Suppressor macrophage treated with lipopolysaccharide for 4 hours (primary cell): Measurements from ENCODE around the gene USP37.
A peak's percentile ranks its signal among the peaks of the same experiment; 100 is the strongest.
"Not testable (repeated sequence)": the region's sequence is repeated elsewhere in the genome, so short reads cannot be mapped to it uniquely, and the experiment has no call there.

Source experiments
- DNase-seq: peaks from one replicate; pipeline ENCODE4 v3.0.0-alpha.2; 2020

The USP37 gene

DNA sequence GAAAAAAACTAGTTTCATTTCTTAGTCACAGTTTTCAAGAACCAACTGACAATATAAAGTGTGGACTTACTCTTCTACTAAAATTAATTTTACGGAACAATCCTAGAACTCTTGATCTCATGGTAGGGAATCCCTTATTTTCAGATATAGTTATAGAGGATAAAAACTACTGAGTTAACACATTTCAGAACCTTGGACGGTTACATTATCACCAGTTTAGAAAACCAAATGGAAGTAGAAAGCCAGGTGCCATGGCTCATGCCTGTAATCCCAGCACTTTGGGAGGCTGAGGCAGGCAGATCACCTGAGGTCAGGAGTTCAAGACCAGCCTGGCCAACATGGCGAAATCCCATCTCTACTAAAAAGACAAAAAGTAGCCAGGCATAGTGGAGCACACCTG lies 13.9 kb downstream of the USP37 start:
- not testable (repeated sequence) for DNase-seq

DNA sequence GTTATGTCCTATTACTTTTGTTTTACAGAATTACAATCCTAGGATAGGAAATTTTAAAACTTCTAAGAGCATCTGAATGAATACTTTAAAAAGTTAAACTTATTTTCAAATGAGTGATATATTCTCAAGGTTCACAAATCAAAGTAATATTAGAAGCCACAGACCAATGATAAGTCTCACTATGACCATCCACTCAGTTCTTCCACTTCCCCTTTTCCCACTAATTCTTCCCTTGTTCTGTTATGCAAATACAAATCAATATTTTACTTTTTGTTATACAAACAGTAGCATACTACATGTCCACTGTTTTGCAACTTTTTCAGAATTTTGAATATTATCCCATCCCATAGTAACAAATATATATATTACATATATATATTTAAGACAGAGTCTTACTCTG lies 20.2 kb downstream of the USP37 start:
- DNase-seq, result peak; percentile 18

DNA sequence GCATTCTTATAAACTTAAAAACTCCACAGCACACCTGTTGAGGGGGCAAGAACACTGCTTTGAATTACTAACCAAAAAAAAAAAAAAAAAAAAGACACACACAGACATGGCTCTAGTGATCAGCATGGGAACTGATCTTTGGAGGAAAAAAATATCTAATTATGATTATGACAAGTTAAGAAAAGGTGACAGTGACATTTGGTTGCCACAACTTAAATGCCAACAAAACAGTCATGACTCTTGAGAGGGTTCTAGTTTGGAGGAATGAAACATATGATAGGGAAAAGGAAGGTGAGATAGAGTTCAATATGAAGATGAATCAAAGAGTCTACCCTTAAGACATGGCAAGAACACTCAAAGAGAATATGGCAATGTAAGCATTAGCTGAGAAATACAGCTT lies 20.6 kb downstream of the USP37 start:
- DNase-seq, result no peak

DNA sequence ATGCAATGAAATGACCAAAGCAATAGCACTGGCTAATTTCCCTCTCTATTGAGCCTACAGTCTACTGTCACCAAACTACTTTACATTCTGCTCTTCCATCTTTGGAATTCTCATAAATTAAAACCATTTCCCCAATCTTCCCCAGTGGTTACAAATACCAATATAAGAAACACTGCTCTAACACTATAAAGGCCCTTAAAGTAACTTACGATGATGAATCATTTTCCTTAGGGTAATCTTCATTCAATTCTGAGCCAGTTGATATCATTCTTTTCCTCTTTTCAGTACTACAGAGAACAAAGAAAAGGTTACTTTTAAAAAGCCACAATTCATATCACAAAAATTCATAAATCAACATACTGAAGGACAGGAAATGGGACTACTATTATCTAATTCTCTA lies 22.1 kb downstream of the USP37 start:
- no peak for DNase-seq

DNA sequence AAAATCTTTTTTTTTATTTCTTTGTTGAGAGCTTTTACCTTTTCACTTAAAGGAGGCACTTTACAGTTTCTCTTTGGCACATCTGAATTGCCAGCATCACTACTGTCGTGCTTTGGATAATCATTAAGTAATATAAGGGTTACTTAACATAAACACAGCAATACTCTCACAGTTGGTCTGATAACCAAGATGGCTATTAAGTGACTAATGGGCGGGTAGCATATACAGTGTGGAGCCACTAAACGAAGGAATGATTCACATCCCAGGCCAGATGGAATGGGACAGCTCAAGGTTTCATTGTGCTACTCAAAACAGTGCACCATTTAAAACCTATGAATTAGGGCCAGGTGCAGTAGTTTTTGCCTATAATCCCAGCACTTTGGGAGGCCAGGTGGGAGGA lies 28.1 kb downstream of the USP37 start:
- no peak for DNase-seq

DNA sequence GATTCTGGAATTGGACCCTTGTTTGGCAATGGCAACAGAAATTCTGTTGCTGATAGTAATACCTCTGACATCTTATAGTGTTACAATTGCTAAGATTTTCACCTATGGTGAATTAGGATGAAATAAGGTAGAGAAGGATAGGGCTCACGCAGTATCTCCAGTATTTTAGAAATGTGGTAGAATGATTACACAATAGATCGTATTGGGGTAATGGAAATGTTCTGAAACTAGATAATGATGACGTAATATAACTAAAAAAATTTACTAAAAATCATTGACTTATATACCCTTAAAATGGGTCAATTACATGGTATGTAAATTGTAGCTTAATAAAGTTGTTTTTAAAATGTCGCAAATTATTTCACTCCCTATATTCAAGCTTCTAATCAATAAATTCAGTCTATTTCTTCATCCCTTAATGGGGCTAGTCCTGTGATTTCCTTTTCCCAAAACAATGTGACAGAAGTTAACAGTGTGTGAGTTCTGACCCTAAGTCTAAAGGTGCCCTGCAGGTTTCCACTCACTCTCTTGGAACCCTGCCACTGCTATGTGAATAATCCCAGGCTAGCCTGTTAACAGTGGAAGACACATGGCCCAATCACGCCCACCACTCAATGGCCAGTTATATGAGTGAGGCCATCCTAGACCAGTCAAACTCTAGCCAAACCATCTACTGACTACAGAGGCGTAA lies 31.2 kb downstream of the USP37 start:
- DNase-seq, result no peak

DNA sequence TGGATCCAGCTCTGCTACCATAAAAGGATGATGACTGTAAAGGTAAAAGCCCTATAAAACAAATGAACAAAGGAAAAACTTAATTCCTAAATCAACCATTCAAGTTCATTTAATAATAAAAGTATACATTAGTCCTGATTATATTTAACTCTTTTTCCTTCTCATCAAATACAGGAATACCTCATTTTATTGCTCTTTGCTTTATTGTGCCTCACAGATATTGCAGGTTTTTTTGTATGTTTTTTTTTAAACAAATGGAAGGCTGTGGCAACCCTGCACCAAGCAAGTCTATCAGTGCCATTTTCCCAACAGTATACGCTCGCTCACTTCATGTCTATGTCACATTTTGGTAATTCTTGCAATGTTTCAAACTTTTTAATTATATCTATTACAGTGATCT lies 38.2 kb downstream of the USP37 start:
- DNase-seq, result no peak

DNA sequence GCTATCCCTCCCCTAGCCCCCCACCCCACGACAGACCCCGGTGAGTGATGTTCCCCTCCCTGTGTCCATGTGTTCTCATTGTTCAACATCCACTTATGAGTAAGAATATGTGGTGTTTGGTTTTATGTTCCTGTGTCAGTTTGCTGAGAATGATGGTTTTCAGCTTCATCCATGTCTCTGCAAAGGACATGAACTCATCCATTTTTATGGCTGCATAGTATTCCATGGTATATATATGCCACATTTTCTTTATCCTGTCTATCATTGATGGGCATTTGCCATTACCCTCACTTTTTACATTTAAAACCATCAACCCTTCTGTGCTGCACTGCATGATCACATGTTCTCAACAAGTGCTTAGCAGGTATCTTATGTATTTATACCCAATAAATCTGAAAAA lies 39.7 kb downstream of the USP37 start:
- not testable (repeated sequence) for DNase-seq

DNA sequence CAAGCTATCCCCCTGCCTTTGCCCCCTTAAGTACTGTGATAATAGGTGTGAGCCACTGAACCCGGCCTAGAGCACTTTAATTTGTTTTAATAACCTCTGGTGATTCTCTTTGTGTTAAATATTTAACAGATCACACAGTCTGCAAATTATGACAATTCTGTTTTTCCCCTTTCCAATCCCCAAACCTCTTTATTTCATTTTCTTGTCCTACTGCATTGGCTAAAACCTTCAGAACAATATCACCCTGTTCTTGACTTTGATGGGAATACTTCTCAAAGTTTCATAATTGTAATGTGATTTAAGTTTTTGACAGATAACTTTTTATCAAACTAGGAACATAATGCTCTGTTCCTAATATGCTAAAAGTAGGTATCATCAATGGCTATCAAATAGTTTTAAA lies 44.5 kb downstream of the USP37 start:
- DNase-seq, result no peak

DNA sequence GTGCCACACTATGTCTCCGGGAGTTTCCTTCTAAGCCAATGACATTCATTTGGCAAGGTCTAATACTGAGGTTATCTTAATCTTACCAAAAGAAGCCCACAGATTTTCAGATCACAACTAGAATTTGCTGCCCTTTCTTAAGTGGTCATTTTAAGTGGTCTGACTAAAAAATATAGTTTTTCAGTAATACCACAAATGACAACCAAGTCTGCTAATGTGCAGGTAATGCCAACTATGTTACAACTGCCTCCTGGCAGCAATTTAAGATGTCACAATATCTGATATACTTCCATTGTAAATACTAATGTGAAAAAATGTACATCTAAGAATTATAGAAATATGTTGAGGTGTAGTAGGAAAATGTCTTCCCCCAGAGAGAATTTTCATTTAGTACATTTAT lies 49.3 kb downstream of the USP37 start:
- no peak for DNase-seq

DNA sequence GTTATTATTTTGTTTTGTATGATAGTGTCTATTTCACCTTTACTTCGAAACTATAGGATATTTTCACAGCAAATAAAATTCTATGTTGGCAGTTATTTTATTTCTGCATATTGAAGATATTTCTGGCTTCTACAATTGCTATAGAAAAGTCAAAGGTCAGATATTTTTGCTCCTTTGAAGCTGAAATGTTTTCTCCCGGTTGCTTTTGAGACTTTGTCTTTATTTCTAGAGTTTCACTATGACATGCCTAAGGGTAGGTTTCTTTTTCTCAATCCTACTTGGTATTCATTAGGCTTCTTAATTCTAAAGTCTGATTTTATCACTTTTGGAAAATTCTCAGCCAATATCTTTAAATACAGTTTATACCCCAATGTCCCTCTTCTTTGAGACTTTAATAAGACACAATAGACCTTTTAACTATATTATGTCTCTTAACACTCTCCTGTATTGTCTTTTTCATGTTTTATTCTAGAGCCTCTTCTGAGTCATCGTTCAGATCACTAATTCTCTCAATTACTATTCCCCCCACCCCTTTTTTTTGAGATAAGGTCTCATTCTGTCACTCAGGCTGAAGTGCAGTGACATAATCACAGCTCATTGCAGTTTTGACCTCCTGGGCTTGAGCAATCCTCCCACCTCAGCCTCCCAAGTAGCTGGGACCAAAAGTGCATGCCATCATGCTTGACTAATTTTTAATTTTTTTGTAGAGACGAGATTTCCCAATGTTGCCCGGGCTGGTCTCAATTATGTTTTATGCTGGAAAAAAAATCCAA lies 50.5 kb downstream of the USP37 start:
- DNase-seq, result peak; percentile 26

DNA sequence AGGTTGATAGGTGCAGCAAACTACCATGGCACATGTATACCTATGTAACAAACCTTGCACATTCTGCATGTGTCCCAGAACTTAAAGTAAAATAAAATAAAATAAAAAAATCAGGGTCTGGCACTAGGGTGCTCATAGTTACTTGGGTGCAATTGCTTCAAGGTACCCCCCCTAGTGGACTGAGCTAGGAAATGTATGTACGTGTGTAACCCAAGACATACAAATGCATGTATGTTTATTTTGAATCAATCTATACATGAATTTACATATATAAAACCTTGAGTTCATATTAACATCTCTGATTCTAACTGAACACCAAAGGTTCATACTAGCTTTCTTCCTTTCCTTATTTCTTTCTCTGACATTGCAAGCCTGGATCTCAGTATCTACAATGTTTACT lies 51.5 kb downstream of the USP37 start:
- DNase-seq, result peak; percentile 45

DNA sequence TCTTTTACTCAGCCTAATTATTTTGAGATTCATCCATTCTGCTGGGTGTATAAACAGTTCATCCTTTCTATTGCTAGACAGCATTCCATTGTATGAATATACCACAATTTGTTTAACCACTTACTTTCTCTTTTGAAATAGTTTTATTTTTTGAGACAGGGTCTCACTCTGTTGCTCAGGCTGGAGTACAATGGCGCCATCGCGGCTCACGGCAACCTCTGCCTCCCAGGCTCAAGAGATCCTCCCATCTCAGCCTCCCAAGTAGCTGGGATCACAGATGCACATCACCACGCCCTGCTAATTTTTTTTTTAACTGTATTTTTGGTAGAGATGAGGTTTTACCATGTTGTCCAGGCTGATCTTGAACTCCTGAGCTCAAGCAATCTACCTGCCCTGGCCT lies 54.5 kb downstream of the USP37 start:
- DNase-seq, result no peak

DNA sequence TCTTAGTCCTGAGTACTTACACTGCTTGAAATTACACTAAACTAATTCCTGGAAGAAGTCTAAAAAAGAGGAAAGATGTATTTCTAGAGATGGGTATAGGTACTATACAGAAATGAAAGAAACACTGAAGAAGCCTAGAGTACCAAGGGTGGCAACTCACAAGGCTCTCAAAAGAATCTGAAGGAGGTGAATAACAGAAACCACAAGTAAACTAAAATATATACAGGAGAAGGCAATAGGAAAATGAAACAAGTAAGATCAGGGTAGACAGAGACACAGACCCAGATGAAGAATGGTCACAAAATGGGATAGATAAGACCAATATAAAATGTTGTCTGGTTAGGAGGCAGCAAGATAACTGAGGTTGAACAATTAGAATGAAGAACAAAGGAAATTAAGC lies 59.9 kb downstream of the USP37 start:
- no peak for DNase-seq

DNA sequence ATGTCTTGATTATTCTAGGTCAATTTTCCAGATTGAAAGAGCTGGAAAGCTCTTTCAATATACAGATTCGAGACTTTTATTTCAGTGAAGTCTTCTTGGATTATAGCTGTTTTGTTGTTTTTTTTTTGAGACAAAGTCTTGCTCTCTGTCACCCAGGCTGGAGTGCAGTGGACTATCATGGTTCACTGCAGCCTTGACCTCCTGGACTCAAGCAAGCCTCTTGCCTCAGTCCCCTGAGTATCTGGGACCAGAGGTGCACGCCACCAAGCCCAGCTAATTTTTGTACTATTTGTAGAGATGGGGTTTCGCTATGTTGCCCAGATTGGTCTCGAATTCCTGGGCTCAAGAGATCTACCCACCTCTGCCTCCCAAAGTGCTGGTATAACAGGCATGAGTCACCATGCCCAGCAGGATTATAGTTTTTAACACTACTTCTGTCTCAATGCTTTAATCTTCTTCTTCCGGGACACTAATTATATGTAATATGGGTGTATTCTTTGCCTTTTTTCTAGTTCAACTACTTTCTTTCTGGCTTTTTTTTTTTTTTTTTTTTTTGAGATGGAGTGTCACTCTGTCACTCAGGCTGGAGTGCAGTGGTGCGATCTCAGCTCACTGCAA lies 62.3 kb downstream of the USP37 start:
- DNase-seq, result no peak

DNA sequence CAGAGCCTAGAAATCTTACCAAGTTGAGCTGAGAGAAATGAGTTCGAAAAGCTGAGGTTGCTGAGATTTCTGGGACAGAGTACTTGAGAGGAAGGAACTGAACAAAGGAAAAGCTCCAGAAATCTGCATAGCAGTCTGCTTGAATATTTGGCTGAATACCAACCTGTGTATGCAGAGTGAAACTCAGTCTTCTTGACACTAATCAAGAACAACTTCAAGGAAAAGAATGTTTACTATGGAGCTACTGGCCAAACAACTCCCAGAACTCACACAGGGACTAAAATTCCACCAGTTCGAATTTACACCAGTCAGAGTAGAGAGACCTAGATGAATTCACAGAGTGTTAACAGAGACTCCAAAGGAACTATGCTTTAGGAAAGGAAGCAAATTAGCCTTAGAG lies 66.5 kb downstream of the USP37 start:
- DNase-seq, result no peak

DNA sequence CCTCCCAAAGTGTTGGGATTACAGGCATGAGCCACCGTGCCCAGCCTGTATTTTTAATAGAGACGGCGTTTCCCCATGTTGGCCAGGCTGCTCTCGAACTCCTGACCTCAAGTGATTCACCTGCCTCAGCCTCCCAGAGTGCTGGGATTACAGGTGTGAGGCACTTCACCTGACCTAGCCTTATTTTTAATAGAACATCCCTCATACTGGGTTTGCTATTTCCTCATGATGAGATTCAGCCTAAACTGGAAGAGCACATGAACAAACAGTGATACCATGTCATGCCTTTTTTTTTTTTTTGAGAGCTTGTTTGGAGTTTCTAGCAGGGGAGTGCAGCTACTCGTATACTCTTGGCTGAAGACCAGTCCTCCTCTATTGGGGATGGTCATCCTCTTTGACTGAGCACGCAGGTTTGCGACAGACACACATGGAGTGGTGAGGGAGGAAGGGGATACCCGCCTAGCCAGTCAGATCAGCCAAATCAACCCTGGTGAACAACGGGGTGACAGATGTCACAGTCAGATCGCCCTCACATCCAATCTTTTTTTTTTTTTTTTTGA lies 67.6 kb downstream of the USP37 start:
- DNase-seq, result no peak

DNA sequence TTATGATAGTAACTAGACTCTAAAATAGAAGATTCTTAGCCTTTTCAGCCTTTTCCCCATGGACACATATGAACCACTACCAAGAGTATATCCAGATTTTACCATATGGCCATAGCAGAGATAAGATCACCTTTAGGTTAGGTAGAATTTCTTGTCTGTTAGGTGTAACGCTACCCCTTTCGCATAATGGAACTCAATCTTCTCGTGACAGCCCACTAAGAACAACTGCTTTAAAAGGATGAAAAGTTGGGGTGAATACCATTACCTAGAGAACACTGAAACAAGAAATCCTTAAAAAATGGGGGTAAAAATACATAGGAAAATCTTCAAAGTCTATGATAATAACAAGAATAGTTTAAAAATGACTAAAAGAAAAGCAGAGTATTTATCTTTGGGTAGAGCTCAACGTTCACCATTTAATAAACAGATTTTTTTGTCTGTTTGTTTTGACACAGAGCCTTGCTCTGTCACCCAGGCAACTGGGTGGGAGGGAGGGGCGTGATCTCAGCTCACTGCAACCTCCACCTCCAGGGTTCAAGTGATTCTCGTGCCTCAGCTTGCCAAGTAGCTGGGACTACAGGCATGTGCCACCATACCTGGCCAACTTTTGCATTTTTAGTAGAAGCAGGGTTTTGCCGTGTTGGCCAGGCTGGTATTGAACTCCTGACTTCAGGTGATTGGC lies 82.0 kb downstream of the USP37 start:
- DNase-seq, result no peak

DNA sequence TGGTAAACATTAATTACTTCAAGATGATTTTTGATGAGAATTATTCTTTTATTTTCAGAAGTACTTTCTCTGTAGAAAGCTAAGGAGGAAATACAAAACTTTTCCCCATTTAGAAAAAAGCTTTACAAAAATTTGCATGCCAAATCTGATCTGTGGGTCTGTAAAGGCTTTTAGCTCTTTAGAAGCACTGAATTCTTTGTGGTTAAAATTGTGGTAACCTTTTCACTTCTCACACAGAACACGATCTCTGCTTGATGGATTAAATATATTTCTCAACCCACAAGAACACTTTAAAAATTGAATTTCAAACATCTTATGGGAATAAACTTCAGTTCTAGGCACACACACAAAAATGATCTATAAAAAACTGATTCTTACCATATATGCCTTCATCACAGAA lies 85.5 kb downstream of the USP37 start:
- DNase-seq, result no peak

DNA sequence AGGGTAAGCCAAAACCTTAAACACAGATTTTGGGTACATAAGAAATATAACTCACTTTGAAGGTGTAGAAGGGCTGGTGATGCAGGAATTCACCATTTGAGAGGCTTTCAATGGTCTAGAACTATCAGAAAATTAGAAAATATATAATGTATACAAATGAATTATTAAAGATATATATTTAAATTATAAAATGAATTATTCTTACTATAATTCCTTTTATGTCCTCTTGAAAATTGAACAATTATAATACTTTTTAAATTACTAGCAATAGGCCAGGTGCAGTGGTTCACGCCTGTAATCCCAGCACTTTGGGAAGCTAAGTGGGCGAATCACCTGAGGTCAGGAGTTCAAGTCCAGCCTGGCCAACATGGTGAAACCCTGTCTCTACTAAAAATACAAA lies 88.6 kb downstream of the USP37 start:
- no peak for DNase-seq

DNA sequence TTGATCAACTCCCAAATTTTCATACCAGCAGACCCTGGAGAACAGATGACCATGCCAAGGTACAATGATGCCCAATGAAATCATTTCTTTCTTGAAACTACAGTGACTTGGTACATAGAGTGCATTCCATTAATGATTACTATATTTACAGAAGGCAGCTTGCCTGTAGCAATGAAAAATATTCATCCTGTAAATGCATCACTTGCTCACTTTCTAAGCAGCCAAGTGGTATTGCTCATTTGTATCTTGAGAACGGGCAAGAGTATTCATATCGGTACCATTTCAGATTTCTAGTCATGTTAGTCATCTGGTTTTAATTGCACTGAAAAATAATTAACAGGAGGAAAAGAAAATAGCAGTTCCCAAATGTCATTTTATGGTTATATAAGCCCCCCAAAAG lies 89.6 kb downstream of the USP37 start:
- DNase-seq, result no peak

DNA sequence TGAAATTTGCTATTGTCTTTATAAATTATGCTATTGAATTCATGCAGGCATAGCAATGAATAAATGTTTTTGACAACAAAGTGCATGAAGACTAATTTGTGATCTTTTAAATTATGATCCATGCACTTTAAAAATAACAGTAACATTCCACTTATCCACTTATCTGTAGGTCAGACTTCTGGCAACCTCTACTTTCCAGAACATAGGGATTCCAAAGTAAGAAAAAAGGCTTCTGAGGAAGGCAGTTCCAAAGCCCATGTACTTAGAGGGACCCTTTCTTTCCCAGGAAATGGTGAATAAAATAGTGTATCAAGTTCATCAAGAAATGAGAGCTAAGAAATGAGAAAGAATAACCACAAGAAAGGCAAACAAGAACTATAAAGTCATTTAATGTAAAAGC lies 90.9 kb downstream of the USP37 start:
- no peak for DNase-seq

DNA sequence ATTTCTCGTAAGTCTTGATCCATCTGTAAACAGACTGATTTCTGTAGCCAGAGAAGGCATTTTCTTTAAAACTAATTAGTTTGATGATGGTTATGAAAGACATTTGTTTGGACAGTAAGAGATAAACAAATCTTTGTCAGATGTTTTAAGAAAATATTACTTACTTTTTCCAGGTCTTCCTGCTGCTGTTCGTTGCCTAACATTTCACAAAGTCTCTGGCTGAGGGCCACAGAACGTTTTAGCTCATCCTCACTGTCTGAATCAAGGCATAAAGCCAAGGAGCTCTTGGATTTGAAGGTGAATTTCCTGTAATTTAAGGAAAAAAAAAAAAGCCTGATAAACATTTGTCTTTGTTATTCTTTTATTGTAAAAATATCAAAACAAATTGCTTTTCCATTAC lies 91.5 kb downstream of the USP37 start:
- no peak for DNase-seq

DNA sequence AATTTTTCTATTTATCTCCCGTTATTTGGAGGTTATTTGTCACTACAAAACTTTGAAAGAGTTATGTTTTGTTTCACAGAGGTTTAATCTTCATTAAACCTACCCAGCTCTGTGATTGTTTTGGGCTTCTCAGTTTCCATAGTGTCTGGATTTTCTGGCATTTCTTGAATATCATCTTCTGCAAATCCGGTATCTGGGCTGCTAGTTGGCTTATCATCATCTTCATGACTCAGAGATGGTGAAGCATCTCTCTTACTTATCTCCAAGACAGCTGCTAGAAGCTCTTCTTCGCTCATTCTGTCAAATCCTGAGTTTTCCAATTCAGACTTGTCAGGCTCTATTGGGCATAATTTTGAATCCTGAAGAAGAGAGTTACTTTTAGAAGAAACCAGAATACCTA lies 93.6 kb downstream of the USP37 start:
- DNase-seq, result no peak
